ENCODE results near the gene CYP24A1. TPM values are rescaled to one million over a fixed set of nuclear protein-coding genes. Genes with fewer than 3 reads are reported as not detected.

CYP24A1 gene
- total RNA-seq, 1 donor from 2014 or later = not detected

DNA sequence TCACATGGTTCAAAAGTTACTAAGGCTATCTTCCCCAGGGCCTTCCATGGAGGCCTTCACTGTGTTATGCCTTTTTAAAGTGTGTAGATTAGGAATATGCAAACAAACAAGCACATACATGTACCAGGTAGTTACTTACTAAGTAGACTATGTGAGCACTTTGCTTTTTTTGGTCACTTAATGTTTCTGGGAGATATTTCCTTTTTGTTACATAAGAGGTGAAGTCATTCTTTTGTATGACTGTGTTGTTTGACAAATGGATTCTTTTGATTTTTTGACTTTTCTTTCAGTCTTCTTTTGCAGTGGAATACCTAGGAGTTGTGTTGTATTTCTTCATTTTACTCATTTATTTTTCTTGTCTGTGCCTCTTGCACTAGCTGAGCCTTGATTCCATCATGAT, 63.7 kb downstream of the CYP24A1 start:
- intact Hi-C loops (cut with micrococcal nuclease) = no loop called here
- H3K4me1 ChIP-seq = no peaks in the 10 kb centered on the region
- no peaks in the 10 kb centered on the region for H3K36me3 ChIP-seq
- H3K4me3 ChIP-seq = no peak overlapping the region
- no peak for DNase-seq
- H3K9me3 ChIP-seq (replicated peaks) = no peaks in the 10 kb centered on the region
- H3K27me3 ChIP-seq (ENCODE audit: low read depth) = peaks cover 14% of the 10 kb centered on the region
- H3K27ac ChIP-seq (replicated peaks) = no peak overlapping the region
- TF ChIP-seq, protein P1, sequence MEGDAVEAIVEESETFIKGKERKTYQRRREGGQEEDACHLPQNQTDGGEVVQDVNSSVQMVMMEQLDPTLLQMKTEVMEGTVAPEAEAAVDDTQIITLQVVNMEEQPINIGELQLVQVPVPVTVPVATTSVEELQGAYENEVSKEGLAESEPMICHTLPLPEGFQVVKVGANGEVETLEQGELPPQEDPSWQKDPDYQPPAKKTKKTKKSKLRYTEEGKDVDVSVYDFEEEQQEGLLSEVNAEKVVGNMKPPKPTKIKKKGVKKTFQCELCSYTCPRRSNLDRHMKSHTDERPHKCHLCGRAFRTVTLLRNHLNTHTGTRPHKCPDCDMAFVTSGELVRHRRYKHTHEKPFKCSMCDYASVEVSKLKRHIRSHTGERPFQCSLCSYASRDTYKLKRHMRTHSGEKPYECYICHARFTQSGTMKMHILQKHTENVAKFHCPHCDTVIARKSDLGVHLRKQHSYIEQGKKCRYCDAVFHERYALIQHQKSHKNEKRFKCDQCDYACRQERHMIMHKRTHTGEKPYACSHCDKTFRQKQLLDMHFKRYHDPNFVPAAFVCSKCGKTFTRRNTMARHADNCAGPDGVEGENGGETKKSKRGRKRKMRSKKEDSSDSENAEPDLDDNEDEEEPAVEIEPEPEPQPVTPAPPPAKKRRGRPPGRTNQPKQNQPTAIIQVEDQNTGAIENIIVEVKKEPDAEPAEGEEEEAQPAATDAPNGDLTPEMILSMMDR (IDR thresholded peaks at IDR 0.05; ENCODE audit: borderline replicate concordance) = no peak

DNA sequence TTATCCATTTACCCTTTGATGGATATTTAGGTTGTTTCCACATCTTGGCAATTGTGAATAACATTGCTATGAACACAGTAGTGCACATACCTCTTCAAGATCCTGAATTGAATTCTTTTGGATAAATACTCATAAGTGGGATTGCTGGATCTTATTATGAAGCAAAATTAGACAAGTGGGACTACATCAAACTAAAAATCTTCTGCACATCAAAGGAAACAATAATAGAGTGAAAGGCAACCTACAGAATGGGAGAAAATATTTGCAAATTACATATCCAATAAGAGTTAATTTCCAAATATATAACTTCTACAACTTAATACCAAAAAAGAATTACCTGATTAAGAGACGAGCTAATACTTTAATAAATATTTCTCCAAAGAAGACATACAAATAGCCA, 65.0 kb downstream of the CYP24A1 start:
- no peak overlapping the region for H3K4me3 ChIP-seq
- no peak overlapping the region for H3K27ac ChIP-seq (replicated peaks)
- H3K36me3 ChIP-seq = no peaks in the 10 kb centered on the region
- H3K4me1 ChIP-seq = no peaks in the 10 kb centered on the region
- H3K9me3 ChIP-seq (replicated peaks) = no peaks in the 10 kb centered on the region
- intact Hi-C loops (cut with micrococcal nuclease) = no loop called here
- no peak for DNase-seq
- TF ChIP-seq, protein P1 (IDR thresholded peaks at IDR 0.05; ENCODE audit: borderline replicate concordance) = no peak
- peaks cover 10% of the 10 kb centered on the region for H3K27me3 ChIP-seq (ENCODE audit: low read depth)

DNA sequence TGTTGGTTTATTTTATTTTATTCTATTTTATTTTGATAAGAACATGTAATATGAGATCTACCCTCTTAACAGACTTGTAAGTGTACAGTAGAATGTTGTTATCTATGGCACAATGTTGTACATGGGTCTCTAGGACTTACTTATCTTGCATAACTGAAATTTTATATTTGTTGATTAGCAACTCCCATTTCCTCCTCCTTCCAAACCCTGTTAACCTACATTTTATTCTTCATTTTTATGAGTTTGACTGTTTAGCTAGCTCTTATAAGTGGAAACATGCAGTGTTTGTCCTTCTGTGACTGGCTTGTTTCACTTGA, 65.5 kb downstream of the CYP24A1 start:
- Histone ChIP-seq H3K27ac (replicated peaks) (no peak overlapping the region), H3K36me3 (no peaks in the 10 kb centered on the region), H3K4me3 (no peak overlapping the region), H3K9me3 (replicated peaks) (no peaks in the 10 kb centered on the region), H3K27me3 (ENCODE audit: low read depth) (peaks cover 5% of the 10 kb centered on the region), H3K4me1 (no peaks in the 10 kb centered on the region)
- intact Hi-C loops (cut with micrococcal nuclease) = no loop called here
- DNase-seq = no peak
- TF ChIP-seq, protein P1 (IDR thresholded peaks at IDR 0.05; ENCODE audit: borderline replicate concordance) = no peak

DNA sequence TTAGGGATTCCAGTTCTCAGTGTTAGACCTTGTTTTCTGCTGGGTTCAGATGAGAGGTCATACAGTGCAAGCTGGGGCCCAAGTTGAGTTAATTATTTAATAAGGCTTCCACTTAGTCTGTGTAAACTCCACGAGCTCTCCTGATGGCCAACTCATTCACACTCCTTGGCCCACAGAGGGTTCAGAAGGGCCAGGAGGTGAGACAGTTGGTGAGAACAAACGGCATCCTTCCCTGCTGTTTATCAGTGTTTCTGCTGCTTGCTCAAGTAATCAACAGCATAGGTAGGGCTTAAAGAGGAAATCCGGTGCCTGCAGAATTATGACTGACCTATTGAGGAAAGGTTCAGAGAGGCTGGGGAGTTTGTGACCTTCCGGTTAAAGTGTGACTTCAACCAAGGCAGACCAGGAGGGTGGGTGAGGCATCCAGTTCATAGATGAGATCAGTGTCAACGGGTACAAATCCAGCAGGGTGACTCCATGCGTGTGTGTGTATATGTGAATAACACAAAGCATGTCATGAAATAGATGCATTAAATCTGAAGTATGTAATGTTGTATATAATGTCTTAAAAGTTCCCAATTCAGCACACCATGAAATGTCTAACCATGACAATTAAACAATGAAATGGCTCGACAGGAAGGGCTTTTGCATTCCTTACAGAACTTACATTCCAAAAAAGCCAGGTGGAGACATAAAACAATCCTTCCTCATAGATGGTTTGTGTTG, 66.0 kb downstream of the CYP24A1 start:
- Histone ChIP-seq H3K9me3 (replicated peaks) (no peaks in the 10 kb centered on the region), H3K4me3 (no peak overlapping the region), H3K27me3 (ENCODE audit: low read depth) (no peaks in the 10 kb centered on the region), H3K36me3 (no peaks in the 10 kb centered on the region), H3K4me1 (no peaks in the 10 kb centered on the region), H3K27ac (replicated peaks) (no peak overlapping the region)
- TF ChIP-seq, protein P1 (IDR thresholded peaks at IDR 0.05; ENCODE audit: borderline replicate concordance) = no peak
- intact Hi-C loops (cut with micrococcal nuclease) = no loop called here
- no peak for DNase-seq

GRCh38 chr20:54107181-54107580, 66.6 kb downstream of the CYP24A1 start:
- no peak overlapping the region for H3K27ac ChIP-seq (replicated peaks)
- H3K27me3 ChIP-seq (ENCODE audit: low read depth) = no peaks in the 10 kb centered on the region
- H3K36me3 ChIP-seq = no peaks in the 10 kb centered on the region
- no peak for DNase-seq
- H3K4me3 ChIP-seq = no peak overlapping the region
- intact Hi-C loops (cut with micrococcal nuclease) = no loop called here
- no peaks in the 10 kb centered on the region for H3K4me1 ChIP-seq
- no peaks in the 10 kb centered on the region for H3K9me3 ChIP-seq (replicated peaks)
- TF ChIP-seq, protein P1 (IDR thresholded peaks at IDR 0.05; ENCODE audit: borderline replicate concordance) = no peak

Measured in left ventricle myocardium inferior (tissue), 1 donor.